H9 (cell line): ENCODE measurements around the gene MCCC1. TPM values are rescaled to one million over a fixed set of nuclear protein-coding genes. Genes with fewer than 3 reads are reported as not detected.
"Not testable (repeated sequence)": the region's sequence is repeated elsewhere in the genome, so short reads cannot be mapped to it uniquely, and the experiment has no call there.

ENCODE experiments used
- DNase-seq: peaks from one replicate; pipeline ENCODE4 v3.0.0-alpha.2; 2017
- H2AFZ ChIP-seq: one replicate; pipeline ENCODE4 v1.6.1; 2013; ENCODE audit warnings: mild to moderate bottlenecking, low read length, control low read depth, moderate library complexity
- H2AK5ac ChIP-seq: 2 replicates; pipeline ENCODE4 v1.6.1; 2013; ENCODE audit warnings: low read length, control low read depth, mixed read lengths; ENCODE audit not compliant: insufficient read length
- H2BK120ac ChIP-seq: one replicate; pipeline ENCODE4 v1.6.1; 2013; ENCODE audit warnings: low read depth, mild to moderate bottlenecking, low read length, control low read depth, inconsistent platforms; ENCODE audit not compliant: poor library complexity, severe bottlenecking
- H2BK12ac ChIP-seq: 2 replicates; pipeline ENCODE4 v1.6.1; 2013; ENCODE audit warnings: low read length, control low read depth, mixed read lengths, low read depth; ENCODE audit not compliant: insufficient read length
- H2BK15ac ChIP-seq: 2 replicates; pipeline ENCODE4 v1.6.1; 2013; ENCODE audit warnings: low read depth, low read length, control low read depth
- H2BK20ac ChIP-seq: one replicate; pipeline ENCODE4 v1.6.1; 2013; ENCODE audit warnings: low read depth, mild to moderate bottlenecking, low read length, control low read depth, inconsistent platforms; ENCODE audit not compliant: poor library complexity, severe bottlenecking
- H2BK5ac ChIP-seq: 2 replicates; pipeline ENCODE4 v1.6.1; 2013; ENCODE audit warnings: low read length, control low read depth, mixed read lengths; ENCODE audit not compliant: insufficient read length
- H3K14ac ChIP-seq: 2 replicates; pipeline ENCODE4 v1.6.1; 2013; ENCODE audit warnings: low read length, control low read depth; ENCODE audit not compliant: insufficient read depth
- H3K18ac ChIP-seq: 2 replicates; pipeline ENCODE4 v1.6.1; 2013; ENCODE audit warnings: low read depth, mild to moderate bottlenecking, mixed read lengths, low read length, control low read depth; ENCODE audit not compliant: insufficient read length
- H3K23ac ChIP-seq: 2 replicates; pipeline ENCODE4 v1.6.1; 2013; ENCODE audit warnings: low read length, control low read depth, mixed read lengths, low read depth; ENCODE audit not compliant: insufficient read length
- H3K23me2 ChIP-seq: 2 replicates; pipeline ENCODE4 v1.6.1; 2013; ENCODE audit warnings: low read depth, mild to moderate bottlenecking, mixed read lengths, low read length, control low read depth; ENCODE audit not compliant: insufficient read length, poor library complexity, severe bottlenecking
- H3K27ac ChIP-seq: 2 replicates; pipeline ENCODE4 v1.5.1; 2013; ENCODE audit warnings: low read length, control low read depth, mixed read lengths, low read depth; ENCODE audit not compliant: insufficient read length
- H3K27me3 ChIP-seq: 2 replicates; pipeline ENCODE4 v1.6.1; 2013; ENCODE audit warnings: low read length, control low read depth, inconsistent platforms; ENCODE audit not compliant: insufficient read depth
- H3K4ac ChIP-seq: 2 replicates; pipeline ENCODE4 v1.6.1; 2013; ENCODE audit warnings: low read depth, mild to moderate bottlenecking, control low read depth, inconsistent platforms, low read length, moderate library complexity
- H3K4me1 ChIP-seq: 2 replicates; pipeline ENCODE4 v1.6.1; 2013; ENCODE audit warnings: low read length, control low read depth, inconsistent platforms; ENCODE audit not compliant: insufficient read depth
- H3K4me2 ChIP-seq: 2 replicates; pipeline ENCODE4 v1.6.1; 2013; ENCODE audit warnings: low read length, control low read depth, mixed read lengths; ENCODE audit not compliant: insufficient read length, insufficient read depth
- H3K56ac ChIP-seq: 2 replicates; pipeline ENCODE4 v1.6.1; 2013; ENCODE audit warnings: low read depth, mild to moderate bottlenecking, mixed read lengths, low read length, control low read depth; ENCODE audit not compliant: insufficient read length
- H3K79me1 ChIP-seq: 2 replicates; pipeline ENCODE4 v1.6.1; 2013; ENCODE audit warnings: low read depth, mild to moderate bottlenecking, moderate library complexity, low read length, control low read depth, inconsistent platforms; ENCODE audit not compliant: insufficient read depth, poor library complexity, severe bottlenecking
- H3K79me2 ChIP-seq: 2 replicates; pipeline ENCODE4 v1.6.1; 2013; ENCODE audit warnings: low read length, control low read depth, inconsistent platforms; ENCODE audit not compliant: insufficient read depth
- H3K9ac ChIP-seq: 2 replicates; pipeline ENCODE4 v1.6.1; 2013; ENCODE audit warnings: low read length, control low read depth, mixed read lengths; ENCODE audit not compliant: insufficient read length; ENCODE audit errors: extremely low read depth
- H3K9me3 ChIP-seq: one replicate; pipeline ENCODE4 v1.6.1; 2013; ENCODE audit warnings: low read depth, low read length, inconsistent platforms; ENCODE audit not compliant: control insufficient read depth
- H3T11ph ChIP-seq: one replicate; pipeline ENCODE4 v1.6.1; 2013; ENCODE audit warnings: mild to moderate bottlenecking, low read length, control low read depth, inconsistent platforms
- H4K20me1 ChIP-seq: one replicate; pipeline ENCODE4 v1.6.1; 2013; ENCODE audit not compliant: control insufficient read depth, insufficient read length, insufficient read depth
- H4K5ac ChIP-seq: 2 replicates; pipeline ENCODE4 v1.6.1; 2013; ENCODE audit warnings: low read depth, mild to moderate bottlenecking, mixed read lengths, low read length, control low read depth; ENCODE audit not compliant: insufficient read length
- H4K8ac ChIP-seq: replicated peaks from 2 replicates; pipeline ENCODE4 v1.6.1; 2013; ENCODE audit warnings: low read length, control low read depth, mixed read lengths, low read depth; ENCODE audit not compliant: insufficient read length
- H4K91ac ChIP-seq: 2 replicates; pipeline ENCODE4 v1.6.1; 2013; ENCODE audit warnings: low read depth, mild to moderate bottlenecking, moderate library complexity, mixed read lengths, low read length, control low read depth; ENCODE audit not compliant: insufficient read length
- H3K27ac Mint-ChIP-seq, 3 experiments: 2 replicates in 2 of 3; 3 replicates in 1 of 3; pipeline ENCODE4 v1.8.0; 2020 to 2021; ENCODE audit warnings: mixed read lengths in 3 of 3, mild to moderate bottlenecking in 1 of 3, moderate library complexity in 1 of 3
- H3K27me3 Mint-ChIP-seq: 2 replicates; pipeline ENCODE4 v1.8.0; 2021; ENCODE audit warnings: low read depth, mild to moderate bottlenecking, moderate library complexity, mixed read lengths
- H3K36me3 Mint-ChIP-seq, 3 experiments: 2 replicates in 2 of 3; 3 replicates in 1 of 3; pipeline ENCODE4 v1.8.0; 2020 to 2021; ENCODE audit warnings: low read depth in 3 of 3, mixed read lengths in 3 of 3; ENCODE audit not compliant: insufficient read depth in 1 of 3
- H3K4me1 Mint-ChIP-seq, 2 experiments: 2 replicates each; pipeline ENCODE4 v1.8.0; 2020; ENCODE audit warnings: mixed read lengths in 2 of 2
- H3K4me3 Mint-ChIP-seq, 2 experiments: 2 replicates in 1 of 2; 3 replicates in 1 of 2; pipeline ENCODE4 v1.8.0; 2020 to 2021; ENCODE audit warnings: mild to moderate bottlenecking in 2 of 2, mixed read lengths in 2 of 2, moderate library complexity in 1 of 2
- H3K9me3 Mint-ChIP-seq, 2 experiments: 2 replicates in 1 of 2; 3 replicates in 1 of 2; pipeline ENCODE4 v1.8.0; 2020; ENCODE audit warnings: mild to moderate bottlenecking in 2 of 2, mixed read lengths in 2 of 2, moderate library complexity in 1 of 2
- WGBS: extraction: QIAGEN DNeasy Blood & Tissue Kit; methylation state at CpG from one replicate; pipeline ENCODE4 v1.1.7; 2013; ENCODE audit warnings: missing lambda C conversion rate, low lambda C conversion rate, mixed read lengths; ENCODE audit not compliant: insufficient read length; ENCODE audit errors: extremely low coverage; 5-methylcytosine and 5-hydroxymethylcytosine counted together
- total RNA-seq: library from RNA; stranded (reverse); gene quantifications from 2 replicates; pipeline ENCODE4 v1.2.1, GENCODE V29; 2021
- TF ChIP-seq, protein P1 (sequence below): fragments of 200-600 bp; sonication (generic); conservative IDR thresholded peaks from 3 replicates; pipeline ENCODE4 v1.8.0; 2021; ENCODE audit warnings: antibody characterized with exemption, mild to moderate bottlenecking

The MCCC1 gene
- total RNA-seq, 1 experiment from 2014 or later = 18.3 TPM

DNA sequence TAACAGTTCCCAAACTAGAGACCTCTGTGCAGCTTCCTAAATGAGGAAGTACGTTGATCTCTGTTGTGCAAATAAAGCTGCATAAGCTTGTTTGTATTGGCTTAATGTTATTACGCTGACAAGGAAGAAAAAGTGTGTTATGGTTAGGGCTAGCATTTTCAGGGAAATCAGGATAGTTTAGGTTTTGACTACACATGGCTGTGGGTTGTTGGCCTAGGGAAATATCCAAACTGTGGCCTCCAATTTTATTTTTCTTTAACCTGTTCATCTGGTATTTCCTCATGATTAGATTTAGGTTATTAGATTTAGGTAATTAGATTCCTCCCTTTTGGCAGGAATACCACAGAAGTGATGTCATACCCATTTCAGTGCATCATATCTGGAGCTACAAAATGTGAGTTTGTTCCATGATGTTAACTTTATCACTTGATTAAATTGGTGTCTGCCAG is 8.7 kb upstream of the MCCC1 start:
- Histone ChIP-seq H2BK5ac (no peak overlapping the region), H4K91ac (no peak overlapping the region), H3K23ac (no peak overlapping the region), H4K5ac (no peak overlapping the region), H3T11ph (no peak overlapping the region), H3K23me2 (no peaks in the 10 kb centered on the region), H2BK20ac (no peak overlapping the region), H3K18ac (no peak overlapping the region), H2BK15ac (no peak overlapping the region), H3K9ac (no peak overlapping the region), H2AFZ (no peak overlapping the region), H2AK5ac (no peak overlapping the region), H3K27me3 (no peaks in the 10 kb centered on the region), H3K4me1 (no peaks in the 10 kb centered on the region), H3K9me3 (no peaks in the 10 kb centered on the region), H2BK120ac (no peak overlapping the region), H4K20me1 (no peaks in the 10 kb centered on the region), H2BK12ac (no peak overlapping the region), H3K27ac (no peak overlapping the region), H3K14ac (no peak overlapping the region), H3K56ac (no peak overlapping the region), H3K79me1 (no peaks in the 10 kb centered on the region), H4K8ac (no peak overlapping the region), H3K4me2 (no peak overlapping the region), H3K4ac (no peak overlapping the region), H3K79me2 (no peaks in the 10 kb centered on the region)
- DNase-seq = no peak
- Mint-ChIP-seq H3K4me1 (no peaks in the 10 kb centered on the region), H3K36me3 (peaks cover 0 to 10% (median 3%) of the 10 kb centered on the region in 3 experiments; a peak in 5 of 7 replicates), H3K9me3 (peaks cover 12 to 22% of the 10 kb centered on the region in 2 experiments), H3K27ac (no peak overlapping the region), H3K4me3 (no peak overlapping the region), H3K27me3 (no peaks in the 10 kb centered on the region; the same call in 1 of the 2 replicates)
- TF ChIP-seq, protein P1, sequence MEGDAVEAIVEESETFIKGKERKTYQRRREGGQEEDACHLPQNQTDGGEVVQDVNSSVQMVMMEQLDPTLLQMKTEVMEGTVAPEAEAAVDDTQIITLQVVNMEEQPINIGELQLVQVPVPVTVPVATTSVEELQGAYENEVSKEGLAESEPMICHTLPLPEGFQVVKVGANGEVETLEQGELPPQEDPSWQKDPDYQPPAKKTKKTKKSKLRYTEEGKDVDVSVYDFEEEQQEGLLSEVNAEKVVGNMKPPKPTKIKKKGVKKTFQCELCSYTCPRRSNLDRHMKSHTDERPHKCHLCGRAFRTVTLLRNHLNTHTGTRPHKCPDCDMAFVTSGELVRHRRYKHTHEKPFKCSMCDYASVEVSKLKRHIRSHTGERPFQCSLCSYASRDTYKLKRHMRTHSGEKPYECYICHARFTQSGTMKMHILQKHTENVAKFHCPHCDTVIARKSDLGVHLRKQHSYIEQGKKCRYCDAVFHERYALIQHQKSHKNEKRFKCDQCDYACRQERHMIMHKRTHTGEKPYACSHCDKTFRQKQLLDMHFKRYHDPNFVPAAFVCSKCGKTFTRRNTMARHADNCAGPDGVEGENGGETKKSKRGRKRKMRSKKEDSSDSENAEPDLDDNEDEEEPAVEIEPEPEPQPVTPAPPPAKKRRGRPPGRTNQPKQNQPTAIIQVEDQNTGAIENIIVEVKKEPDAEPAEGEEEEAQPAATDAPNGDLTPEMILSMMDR = no peak
- WGBS = no CpG with 5 or more reads among the region's 2 CpGs

DNA sequence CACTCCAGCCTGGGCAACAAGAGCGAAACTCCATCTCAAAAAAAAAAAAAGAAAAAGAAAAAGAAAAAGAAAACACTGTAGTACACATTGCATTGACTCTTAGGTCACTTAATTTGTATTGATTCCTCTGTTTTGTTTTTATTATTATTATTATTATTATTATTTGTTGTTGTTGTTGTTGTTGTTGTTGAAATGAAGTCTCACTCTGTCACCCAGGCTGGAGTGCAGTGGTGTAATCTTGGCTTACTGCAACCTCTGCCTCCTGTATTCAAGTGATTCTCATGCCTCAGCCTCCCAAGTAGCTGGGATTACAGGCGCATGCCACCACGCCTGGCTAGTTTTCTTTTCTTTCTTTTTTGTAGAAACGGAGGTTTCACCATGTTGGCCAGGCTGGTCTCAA is 8.1 kb upstream of the MCCC1 start:
- H3K27ac Mint-ChIP-seq, H3K56ac ChIP-seq, H2BK5ac ChIP-seq, H3K14ac ChIP-seq, H3K79me2 ChIP-seq, H3K79me1 ChIP-seq, H3K4me1 Mint-ChIP-seq, H4K8ac ChIP-seq, H4K91ac ChIP-seq, H2BK20ac ChIP-seq, H4K20me1 ChIP-seq, H3K18ac ChIP-seq, H2AK5ac ChIP-seq, H3K4me1 ChIP-seq, H3T11ph ChIP-seq, DNase-seq, H3K9ac ChIP-seq, H3K27me3 Mint-ChIP-seq, H3K36me3 Mint-ChIP-seq, H3K4me2 ChIP-seq, H2BK120ac ChIP-seq, H3K27ac ChIP-seq, H4K5ac ChIP-seq, H3K27me3 ChIP-seq, H3K9me3 ChIP-seq, H3K4ac ChIP-seq, H2AFZ ChIP-seq, H2BK12ac ChIP-seq, H3K23ac ChIP-seq, H2BK15ac ChIP-seq, H3K23me2 ChIP-seq, H3K4me3 Mint-ChIP-seq: not testable (repeated sequence)
- H3K9me3 Mint-ChIP-seq = peaks cover 14 to 19% of the 10 kb centered on the region in 2 experiments
- WGBS = no CpG with 5 or more reads among the region's 4 CpGs
